ENCODE results near the gene S100A9. TPM values are rescaled to one million over a fixed set of nuclear protein-coding genes. Genes with fewer than 3 reads are reported as not detected.

The S100A9 gene
- polyA plus RNA-seq, 3 donors = 20,498 to 43,602 (median 40,800) TPM

- peak in 2 of 3 donors; percentile 46 to 48 for DNase-seq
- WGBS (ENCODE audit: insufficient coverage) = 100% methylated on average over 1 of the region's 3 CpGs
- Histone ChIP-seq H3K36me3 (replicated peaks in 1 of 2; ENCODE audit: control insufficient read depth in 1 of 2, insufficient read depth in 2 of 2, low read length in 2 of 2) (no peaks in the 10 kb centered on the region), H3K9me3 (replicated peaks in 1 of 2; ENCODE audit: control insufficient read depth in 1 of 2, insufficient read depth in 1 of 2, low read length in 2 of 2) (no peaks in the 10 kb centered on the region), H3K9ac (ENCODE audit: insufficient read depth, low read length, poor library complexity, severe bottlenecking) (no peak overlapping the region), H3K4me2 (replicated peaks; ENCODE audit: extremely low read depth, low read length, poor library complexity, severe bottlenecking) (peak overlapping the region; percentile 82), H3K4me1 (ENCODE audit: control insufficient read depth in 1 of 2, insufficient read depth in 2 of 2, low read length in 2 of 2) (peaks cover 70 to 94% of the 10 kb centered on the region in 2 donors), H3K79me2 (ENCODE audit: insufficient read depth, low read length) (peaks cover 43% of the 10 kb centered on the region), H3K4me3 (replicated peaks in 1 of 3; ENCODE audit: low read depth in 2 of 3, low read length in 3 of 3) (peak overlapping the region in 1 of 3 experiments; percentile 89), H3K27ac (ENCODE audit: low read depth in 1 of 2, low read length in 2 of 2) (peak overlapping the region in 1 of 2 donors; percentile 87), H4K20me1 (ENCODE audit: insufficient read depth, low read length) (peaks cover 10% of the 10 kb centered on the region), H3K27me3 (ENCODE audit: control insufficient read depth in 2 of 2, insufficient read depth in 2 of 2, low read length in 2 of 2) (no peaks in the 10 kb centered on the region), H2AFZ (ENCODE audit: insufficient read depth, low read depth, low read length, poor library complexity, severe bottlenecking) (no peak overlapping the region)
- H3K4me1 Mint-ChIP-seq = peaks cover 90% of the 10 kb centered on the region
- H3K36me3 Mint-ChIP-seq = peaks cover 6 to 19% of the 10 kb centered on the region in 2 donors
- H3K4me3 Mint-ChIP-seq = no peak overlapping the region
- H3K9me3 Mint-ChIP-seq = peaks cover 0 to 2% (median 0%) of the 10 kb centered on the region in 7 donors
- H3K27me3 Mint-ChIP-seq (ENCODE audit: low read depth in 3 of 3) = peaks cover 1 to 4% (median 2%) of the 10 kb centered on the region in 3 donors
- intact Hi-C loops (cut with micrococcal nuclease) = no loop called here
- no peak for TF ChIP-seq CTCF (IDR thresholded peaks at IDR 0.05)
- H3K27ac Mint-ChIP-seq = peak overlapping the region in 5 of 7 donors; percentile 3 to 99 (median 44)
Observed at GRCh38 chr1:153392822-153393221, 35.2 kb downstream of the S100A9 start.

- no peaks in the 10 kb centered on the region for H3K27me3 ChIP-seq (ENCODE audit: control insufficient read depth in 2 of 2, insufficient read depth in 2 of 2, low read length in 2 of 2)
- no peaks in the 10 kb centered on the region for H3K36me3 ChIP-seq (replicated peaks in 1 of 2; ENCODE audit: control insufficient read depth in 1 of 2, insufficient read depth in 2 of 2, low read length in 2 of 2)
- no peak for DNase-seq
- H3K4me1 Mint-ChIP-seq = peaks cover 90% of the 10 kb centered on the region
- peak overlapping the region in 2 of 7 donors; percentile 74 to 78 for H3K27ac Mint-ChIP-seq
- H3K4me3 Mint-ChIP-seq = no peak overlapping the region
- peak overlapping the region; percentile 8 for H3K4me2 ChIP-seq (replicated peaks; ENCODE audit: extremely low read depth, low read length, poor library complexity, severe bottlenecking)
- no peak overlapping the region for H3K9ac ChIP-seq (ENCODE audit: insufficient read depth, low read length, poor library complexity, severe bottlenecking)
- H4K20me1 ChIP-seq (ENCODE audit: insufficient read depth, low read length) = peaks cover 10% of the 10 kb centered on the region
- H2AFZ ChIP-seq (ENCODE audit: insufficient read depth, low read depth, low read length, poor library complexity, severe bottlenecking) = no peak overlapping the region
- H3K4me1 ChIP-seq (ENCODE audit: control insufficient read depth in 1 of 2, insufficient read depth in 2 of 2, low read length in 2 of 2) = peaks cover 71 to 95% of the 10 kb centered on the region in 2 donors
- no peak for TF ChIP-seq CTCF (IDR thresholded peaks at IDR 0.05)
- no peaks in the 10 kb centered on the region for H3K9me3 ChIP-seq (replicated peaks in 1 of 2; ENCODE audit: control insufficient read depth in 1 of 2, insufficient read depth in 1 of 2, low read length in 2 of 2)
- H3K4me3 ChIP-seq (replicated peaks in 1 of 3; ENCODE audit: low read depth in 2 of 3, low read length in 3 of 3) = no peak overlapping the region
- 88% methylated on average over 3 of the region's 6 CpGs for WGBS (ENCODE audit: insufficient coverage)
- intact Hi-C loops (cut with micrococcal nuclease) = no loop called here
- peaks cover 1 to 4% (median 2%) of the 10 kb centered on the region in 3 donors for H3K27me3 Mint-ChIP-seq (ENCODE audit: low read depth in 3 of 3)
- peaks cover 8 to 19% of the 10 kb centered on the region in 2 donors for H3K36me3 Mint-ChIP-seq
- H3K9me3 Mint-ChIP-seq = peaks cover 0 to 2% (median 0%) of the 10 kb centered on the region in 7 donors
- peaks cover 43% of the 10 kb centered on the region for H3K79me2 ChIP-seq (ENCODE audit: insufficient read depth, low read length)
- H3K27ac ChIP-seq (ENCODE audit: low read depth in 1 of 2, low read length in 2 of 2) = no peak overlapping the region
Observed at GRCh38 chr1:153393926-153394325, 36.3 kb downstream of the S100A9 start.
